HG03159 (cell line): ENCODE data around the gene VWA8.
"Not testable (repeated sequence)": the region's sequence is repeated elsewhere in the genome, so short reads cannot be mapped to it uniquely, and the experiment has no call there.

ENCODE experiments used
- ATAC-seq: cut with Tn5 transposase; IDR thresholded peaks from one replicate; pipeline ENCODE4 v1.9.1; 2021; ENCODE audit warnings: mild to moderate bottlenecking, moderate library complexity; ENCODE audit not compliant: unreplicated experiment

VWA8 gene

DNA sequence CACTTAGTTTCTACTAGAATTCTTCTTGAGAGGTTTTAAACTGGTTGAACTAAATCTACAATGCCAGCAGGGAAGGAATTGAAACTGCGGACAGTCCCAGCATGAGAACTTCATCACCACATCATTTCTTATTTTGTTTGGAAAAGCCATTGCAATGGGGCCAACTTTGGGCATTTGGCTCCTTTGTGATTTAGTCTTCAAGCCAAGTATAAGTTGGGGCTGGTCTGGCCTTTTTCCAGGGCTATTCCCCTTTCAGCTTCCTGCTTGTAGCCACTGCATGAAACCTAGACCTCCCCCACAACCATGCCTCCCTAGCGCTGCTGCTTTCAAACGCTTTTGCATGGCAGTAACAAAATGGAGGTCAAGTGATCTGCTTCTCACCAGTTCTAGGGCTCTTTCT lies 361.3 kb downstream of the VWA8 start:
- no peak for ATAC-seq

DNA sequence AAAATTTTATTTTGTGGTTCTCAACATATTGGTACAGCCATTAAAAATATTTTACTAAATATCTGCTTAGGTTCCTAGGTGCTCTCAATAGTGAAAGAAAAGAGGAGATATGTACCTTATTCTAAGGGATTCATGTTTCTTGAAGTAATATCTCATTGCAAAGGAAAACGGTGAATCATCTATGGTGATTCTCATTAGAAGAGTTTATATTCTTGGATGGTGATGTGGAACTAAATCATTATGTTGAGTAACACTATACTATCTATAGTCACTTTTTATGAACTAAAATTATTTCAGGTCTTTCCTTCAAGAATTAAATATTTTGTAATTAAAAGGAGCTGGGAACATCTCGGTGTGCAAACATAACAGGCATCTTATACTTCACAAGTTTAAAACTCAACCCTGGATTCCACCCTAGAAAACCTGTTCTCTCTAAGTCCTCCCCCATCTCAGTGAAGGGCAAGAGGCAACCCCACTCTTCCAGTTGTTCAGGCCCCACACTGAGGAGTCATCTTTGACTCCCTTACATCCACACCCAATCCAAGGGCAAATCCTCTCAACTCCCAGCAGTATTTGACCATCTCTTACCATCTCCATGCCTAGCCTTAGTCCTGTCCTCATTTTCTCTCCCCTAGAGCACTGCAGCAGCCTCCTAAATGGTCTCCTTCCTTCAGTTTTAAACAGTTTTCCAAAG lies 363.4 kb downstream of the VWA8 start:
- no peak for ATAC-seq

DNA sequence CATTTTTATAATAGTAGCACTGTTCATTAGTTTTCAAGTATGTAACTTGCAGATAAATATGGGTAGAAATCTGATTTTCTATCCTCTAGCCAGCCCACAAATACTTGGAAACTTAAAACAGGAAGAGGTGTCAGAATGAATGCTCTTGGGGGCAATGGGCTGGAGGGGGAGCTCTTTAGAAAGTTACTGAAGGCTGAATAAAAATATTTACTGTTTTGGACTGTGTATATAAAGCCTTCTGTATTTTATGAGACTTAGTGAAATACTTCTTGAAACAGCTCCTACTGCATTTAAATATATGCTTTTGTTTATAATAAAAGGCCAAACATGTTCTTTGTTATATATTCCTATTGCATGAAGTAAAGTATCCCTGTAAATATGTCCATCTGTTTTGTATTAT lies 364.7 kb downstream of the VWA8 start:
- ATAC-seq: no peak

DNA sequence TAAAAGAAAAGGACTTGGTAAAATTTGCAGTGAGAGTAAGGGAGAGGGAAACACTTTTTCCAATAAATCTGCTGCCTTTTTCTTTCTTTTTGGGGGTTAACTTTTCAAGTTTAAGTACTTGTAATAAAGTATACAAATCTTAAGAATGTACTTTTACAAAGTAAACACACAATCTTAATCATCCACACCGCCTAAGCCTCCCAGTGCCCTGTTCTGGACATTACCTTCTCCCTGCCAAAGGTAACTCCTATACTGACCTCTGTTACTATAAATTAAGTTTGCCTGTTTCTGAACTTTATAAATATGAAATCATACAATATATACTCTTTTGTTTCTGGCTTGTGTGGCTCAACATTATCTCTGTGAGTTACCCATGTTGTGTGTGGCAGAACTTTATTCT lies 365.6 kb downstream of the VWA8 start:
- no peak for ATAC-seq

DNA sequence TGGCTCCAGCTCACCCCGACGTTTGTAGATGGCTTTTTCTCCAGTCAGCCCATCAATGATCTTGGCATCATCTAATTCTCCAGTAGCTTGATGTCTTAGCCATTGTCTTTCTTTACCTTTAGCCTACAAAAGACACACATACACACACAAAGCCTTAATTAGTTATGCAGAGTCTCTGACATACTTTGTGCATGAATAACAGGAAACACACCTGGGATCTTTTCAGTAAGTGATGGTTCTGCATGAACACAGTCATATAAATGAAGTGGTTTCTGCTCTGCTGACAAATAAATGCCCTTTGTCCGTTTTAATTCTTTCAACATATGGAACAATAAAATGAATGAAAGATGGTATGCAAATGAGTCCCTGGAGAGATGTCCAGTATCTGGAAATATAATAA lies 370.3 kb downstream of the VWA8 start:
- no peak for ATAC-seq

DNA sequence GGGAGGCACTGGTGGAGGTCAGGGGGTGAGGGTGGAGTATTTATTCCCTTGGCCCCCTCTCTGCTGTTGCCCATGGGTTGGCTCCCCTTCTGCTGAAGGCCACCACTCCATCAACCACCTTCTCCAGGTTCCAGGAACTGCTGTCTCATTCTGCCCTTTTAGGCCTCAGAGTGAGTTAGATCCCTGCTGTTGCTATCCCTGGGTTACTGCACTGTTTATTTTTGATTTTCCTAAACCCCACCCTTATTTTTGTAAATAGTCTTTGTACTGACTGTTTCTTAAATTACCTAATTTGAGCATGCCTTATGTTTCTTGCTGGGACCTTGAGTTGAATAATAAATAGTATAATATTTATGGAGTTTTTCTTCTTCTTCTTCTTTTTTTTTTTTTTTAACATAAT lies 370.8 kb downstream of the VWA8 start:
- no peak for ATAC-seq

DNA sequence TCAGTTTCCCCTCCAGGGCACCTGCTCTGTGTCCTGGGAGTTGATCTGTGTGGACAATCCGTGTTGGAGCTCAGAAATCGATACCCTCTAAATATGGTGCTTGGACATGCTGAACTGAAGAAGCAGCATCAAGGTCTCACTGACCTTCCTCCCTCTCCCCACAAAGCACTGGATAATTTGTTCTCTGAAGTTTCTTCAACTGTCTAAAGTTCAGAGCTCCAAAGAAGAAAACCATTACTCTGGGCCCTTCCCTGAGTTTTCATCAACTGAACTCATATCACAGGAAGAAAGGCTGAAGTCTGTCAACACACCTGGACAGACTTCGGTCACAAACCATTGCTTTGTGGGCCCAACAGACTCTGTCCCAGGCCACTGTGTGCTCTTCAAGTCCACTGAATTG lies 371.5 kb downstream of the VWA8 start:
- no peak for ATAC-seq

DNA sequence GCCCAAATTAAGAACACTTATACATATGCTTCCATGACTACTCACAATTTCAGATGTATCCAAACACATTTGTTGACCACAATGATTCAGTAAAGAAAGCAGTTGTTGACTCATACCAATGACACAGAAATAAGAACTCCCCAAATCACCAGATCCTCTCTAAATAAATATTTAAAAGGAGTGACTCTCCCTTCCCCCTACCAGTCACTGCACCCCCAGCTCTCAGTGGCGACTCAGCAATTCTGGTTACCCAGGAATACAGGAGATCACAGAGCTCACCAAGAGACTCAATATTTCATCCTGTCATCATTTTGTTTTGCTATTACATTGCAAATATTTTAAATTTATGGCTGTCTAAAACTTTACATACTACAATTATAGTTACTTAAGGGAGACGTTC lies 372.0 kb downstream of the VWA8 start:
- ATAC-seq: no peak

DNA sequence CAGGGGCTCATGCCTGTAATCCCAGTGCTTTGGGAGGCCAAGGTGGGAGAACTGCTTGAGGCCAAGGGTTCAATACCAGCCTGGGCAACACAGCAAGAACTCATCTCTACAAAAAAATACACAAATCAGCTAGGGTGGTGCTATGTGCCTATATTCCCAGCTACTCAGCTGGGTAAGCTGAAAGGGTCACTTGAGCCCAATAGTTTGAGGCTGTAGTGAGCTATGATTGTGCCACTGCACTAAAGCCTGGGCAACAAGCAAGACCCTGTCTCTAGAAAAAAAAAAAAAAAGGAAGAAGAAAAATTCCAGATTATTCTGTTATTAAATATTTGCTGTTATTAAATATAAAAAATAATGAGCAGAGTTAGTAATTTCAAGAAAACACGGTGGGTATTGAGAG lies 372.5 kb downstream of the VWA8 start:
- no peak for ATAC-seq

DNA sequence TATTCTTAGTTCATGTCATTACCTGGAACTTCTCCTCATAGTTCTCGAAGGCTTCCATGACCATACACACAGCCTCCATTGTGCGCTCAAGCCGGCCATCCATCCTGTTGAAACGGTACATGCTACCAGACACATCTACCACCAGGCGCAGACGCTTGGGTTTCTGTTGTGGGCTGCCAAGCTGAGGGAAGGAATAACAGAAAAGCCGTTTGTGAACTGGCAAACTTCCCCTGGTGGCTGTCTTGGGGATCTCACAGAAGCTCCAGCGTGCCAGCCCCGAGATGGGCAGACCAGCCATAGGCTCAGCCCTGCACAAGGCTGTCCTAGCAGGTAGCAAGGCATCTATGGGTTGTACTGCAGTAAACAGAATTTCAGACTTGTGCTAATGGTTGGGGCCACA lies 373.4 kb downstream of the VWA8 start:
- ATAC-seq: no peak

DNA sequence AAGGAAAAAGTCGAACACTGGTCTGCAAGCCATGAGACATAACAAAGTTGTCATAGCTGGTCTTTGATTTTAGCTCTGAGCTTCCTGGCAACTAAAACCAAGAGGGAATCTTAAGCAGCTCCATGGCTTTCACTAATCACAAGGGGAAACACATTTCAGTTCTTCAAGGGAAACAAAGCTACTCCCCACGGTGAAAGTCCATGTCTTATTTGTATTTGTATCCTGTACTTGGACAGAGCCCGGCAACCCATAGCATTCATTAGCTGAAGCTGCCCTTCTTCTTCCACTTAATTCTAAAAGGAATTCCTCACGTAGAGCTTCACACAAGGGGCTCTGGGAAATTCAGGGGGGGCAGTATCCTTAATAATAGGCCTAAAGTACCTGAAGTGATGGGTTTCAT lies 374.7 kb downstream of the VWA8 start:
- no peak for ATAC-seq

DNA sequence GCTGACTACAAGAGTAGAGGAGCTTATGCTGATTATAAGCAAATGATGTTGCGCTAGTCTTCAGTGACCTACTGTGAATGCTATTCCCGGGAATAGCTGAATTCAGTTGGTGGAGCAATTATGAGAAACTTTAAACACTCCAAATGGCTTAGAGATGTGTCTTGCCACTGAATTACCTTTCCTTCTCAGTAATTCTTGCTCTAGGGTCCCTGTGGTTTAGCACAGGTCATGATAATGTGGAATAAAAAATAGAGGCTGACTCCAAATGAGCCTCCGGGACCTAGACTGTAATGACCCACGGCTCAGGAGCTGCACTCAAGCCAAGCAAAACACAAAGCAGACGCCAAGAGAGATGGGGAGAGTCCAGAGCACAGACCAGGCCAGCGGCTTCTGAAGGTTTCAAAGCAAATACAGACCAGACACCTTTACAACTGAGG lies 378.9 kb downstream of the VWA8 start:
- no peak for ATAC-seq

DNA sequence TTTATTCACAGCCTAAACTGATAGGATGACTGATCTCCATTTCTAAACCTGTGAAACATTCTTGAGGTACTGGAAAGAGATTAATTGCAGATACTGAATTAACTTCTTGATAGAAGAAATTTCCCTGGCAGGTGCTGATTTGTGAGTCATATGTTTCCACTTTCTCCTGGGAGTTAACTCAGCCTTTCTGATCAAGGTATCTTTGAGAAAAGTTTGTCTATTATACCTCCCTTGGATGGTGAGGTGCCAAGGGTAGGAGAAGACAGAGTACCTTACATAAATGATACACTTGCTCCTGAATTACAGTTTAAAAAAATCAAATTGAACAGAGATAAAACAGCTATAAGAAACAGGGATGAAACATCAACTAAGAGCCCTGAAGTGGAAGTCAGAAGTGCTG lies 380.6 kb downstream of the VWA8 start:
- ATAC-seq: no peak

DNA sequence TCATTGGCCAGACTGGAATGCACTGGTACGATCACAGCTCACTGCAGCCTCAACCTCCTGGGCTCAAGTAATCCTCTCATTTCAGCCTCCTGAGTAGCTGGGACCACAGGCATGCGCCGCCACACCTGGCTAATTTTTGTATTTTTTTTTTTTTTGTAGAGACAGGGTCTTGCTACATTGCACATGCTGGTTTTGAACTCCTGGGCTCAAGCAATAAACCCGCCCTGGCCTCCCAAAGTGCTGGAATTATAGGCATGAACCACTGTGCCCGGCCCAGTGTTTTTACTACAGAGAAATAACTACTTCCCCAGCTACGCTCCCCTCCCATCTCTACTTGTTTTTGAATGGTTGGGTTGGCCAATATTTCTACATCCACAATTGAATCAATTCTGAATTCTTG lies 381.0 kb downstream of the VWA8 start:
- no peak for ATAC-seq

DNA sequence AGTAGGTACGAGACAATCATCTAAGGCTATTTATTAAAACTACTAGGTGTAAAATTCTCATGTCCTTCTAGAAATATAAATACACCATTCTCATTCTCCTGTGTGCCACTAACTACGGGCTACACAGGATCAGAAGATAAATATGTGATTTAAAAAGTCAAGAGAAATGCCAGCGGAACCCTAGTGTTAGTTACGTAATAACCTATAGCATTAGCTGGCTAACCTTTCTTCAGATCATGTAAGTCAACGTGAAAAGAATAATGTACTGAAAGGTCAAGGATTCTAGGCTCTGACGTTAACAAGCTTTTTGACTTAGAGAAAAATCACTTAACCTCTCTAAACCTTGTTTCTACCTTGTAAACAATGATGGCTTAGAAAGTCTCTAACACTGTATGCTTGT lies 381.7 kb downstream of the VWA8 start:
- no peak for ATAC-seq

DNA sequence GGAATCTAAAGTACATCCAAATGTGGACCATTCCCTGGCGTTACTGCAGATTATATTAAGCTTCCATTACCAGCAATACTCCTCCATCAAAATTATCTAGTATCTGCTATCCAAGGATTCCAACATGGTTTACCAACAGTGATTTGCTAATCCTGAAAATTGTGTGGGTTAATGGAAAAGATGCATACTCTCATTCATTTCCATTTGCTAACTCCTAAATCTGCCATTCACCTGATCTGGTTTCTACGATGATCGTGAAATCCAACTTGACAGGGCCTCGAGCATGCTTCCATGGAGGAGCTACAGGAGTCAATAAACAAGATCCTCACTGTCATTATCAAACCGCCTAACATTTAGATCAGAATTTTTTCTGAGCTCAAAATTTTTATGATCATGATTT lies 382.5 kb downstream of the VWA8 start:
- no peak for ATAC-seq

DNA sequence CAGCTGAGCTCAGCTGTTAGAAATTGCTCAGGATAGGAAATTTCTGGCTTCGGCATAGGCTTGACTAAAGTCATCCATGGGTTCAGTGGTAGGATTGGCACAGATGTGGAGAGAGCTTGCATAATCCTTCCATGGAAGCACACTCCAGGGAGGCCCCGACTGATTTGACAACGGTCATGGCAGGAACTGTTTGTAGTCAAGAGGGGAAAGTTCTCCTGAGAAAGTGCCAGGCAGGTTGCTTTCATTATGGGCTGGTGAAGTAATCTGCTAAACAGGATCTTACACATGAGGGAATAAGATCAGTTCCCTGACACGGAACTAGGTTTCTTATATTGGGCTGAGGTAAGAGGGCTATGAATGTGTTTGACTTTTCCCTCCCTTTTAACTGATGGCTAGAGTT lies 383.5 kb downstream of the VWA8 start:
- no peak for ATAC-seq

DNA sequence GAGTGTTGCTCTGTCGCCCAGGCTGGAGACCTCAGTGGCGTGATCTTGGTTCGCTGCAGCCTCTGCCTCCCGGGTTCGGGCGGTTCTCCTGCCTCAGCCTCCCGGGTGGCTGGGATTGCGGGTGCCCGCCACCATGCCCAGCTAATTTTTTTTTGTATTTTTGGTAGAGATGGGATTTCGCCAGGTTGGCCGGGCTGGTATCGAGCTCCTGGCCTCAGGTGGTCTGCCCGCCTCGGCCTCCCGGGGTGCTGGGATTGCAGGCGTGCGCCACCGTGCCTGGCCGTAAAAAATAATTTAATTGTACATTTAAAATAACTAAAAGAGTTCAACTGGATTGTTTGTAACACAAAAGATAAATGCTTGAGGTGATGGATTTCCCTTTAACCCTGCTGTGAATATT lies 387.3 kb downstream of the VWA8 start:
- not testable (repeated sequence) for ATAC-seq

DNA sequence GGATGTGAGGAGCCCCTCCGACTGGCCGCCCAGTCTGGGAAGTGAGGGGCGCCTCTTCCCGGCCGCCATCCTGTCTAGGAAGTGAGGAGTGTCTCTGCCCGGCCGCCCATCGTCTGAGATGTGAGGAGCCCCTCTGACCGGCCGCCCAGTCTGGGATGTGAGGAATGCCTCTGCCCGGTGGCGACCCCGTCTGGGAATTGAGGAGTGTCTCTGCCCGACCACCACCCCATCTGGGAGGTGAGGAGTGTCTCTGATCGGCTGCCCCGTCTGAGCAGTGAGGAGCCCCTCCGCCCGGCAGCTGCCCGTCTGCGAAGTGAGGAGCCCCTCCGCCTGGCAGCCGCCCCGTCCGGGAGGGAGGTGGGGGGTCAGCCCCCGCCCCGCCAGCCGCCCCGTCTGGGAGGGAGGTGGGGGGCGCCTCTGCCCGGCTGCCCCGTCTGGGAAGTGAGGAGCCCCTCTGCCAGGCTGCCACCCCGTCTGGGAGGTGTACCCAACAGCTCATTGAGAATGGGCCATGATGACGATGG lies 389.0 kb downstream of the VWA8 start:
- not testable (repeated sequence) for ATAC-seq

DNA sequence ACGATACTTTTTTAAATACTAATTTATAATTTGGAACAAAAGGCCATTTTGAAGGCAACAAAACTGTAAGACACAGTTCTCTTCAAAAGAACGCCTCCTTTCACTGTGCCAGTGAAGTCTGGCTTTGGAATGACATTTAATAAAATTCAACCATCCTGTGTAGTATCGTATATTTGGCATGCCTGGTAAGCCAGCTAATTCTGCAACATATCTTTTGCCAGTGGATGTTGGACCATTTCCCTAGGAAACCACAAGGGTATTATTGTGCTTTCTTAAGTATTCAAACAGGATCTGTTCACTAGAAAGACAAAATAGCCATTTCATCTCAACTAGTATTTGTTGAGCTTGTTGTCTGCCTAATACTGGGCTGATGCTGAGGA lies 391.9 kb downstream of the VWA8 start:
- no peak for ATAC-seq

DNA sequence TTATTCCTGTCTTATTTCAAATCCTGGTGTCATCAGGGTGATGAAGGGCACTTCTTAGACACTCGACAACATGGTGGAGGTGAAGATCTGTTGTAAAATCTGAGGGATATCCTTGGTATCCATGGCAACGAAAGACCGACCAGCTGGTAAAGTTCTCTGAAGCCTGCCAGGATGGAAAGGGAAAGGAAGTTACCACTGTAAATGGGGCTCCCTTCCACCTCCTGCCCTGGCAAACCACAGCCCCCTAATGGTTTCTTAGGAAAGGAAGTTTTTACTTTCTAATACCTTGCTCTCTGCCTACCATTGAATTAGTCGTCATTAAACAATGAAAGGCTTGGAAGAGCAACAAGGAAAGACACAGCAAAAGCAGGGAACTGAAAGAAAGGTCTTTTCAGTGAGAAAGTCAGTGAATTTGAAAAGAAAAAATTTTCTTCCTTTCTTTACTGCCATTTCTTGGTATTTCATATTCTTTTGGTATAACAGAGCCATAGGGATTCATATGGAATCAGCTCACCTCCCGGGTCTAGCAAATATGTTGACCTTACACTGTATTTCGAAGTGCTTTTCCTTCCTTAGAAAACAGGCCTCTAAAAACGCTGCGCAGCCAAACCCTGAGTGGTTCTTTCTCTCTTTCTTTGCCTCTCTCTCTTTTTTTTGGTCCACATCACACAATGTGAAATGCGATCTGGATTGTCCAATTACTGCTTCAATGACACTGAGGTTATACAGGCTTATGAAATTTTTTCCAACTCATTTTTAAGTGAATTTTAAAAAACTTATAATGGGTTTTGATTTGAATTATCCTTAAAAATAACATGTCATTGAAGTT lies 392.6 kb downstream of the VWA8 start:
- ATAC-seq: no peak

DNA sequence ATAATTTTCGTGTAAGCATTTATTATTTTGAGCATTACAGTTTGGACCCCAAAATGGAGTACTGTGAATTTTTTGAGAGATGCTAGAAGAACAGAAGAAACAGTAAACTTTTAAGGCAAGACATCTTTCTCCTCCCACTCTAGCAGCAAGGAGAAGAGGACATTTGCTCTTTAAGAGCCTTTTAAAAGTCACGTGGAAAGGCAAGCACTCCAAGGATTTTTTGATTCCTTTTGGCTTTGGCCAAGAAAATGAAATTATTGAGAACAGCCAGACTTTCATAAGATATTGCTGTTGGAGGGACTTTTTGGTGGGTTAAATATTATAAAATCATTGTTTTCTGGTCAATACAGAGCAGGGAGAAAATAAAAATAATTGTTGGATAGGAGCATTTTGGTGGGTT lies 393.5 kb downstream of the VWA8 start:
- no peak for ATAC-seq
